Measurements from ENCODE around the gene ADAMTS6. TPM values are rescaled to one million over a fixed set of nuclear protein-coding genes. Genes with fewer than 3 reads are reported as not detected.

Gene ADAMTS6
- total and polyA plus RNA-seq, 2 experiments from 2014 or later: 0.78 to 2.0 TPM

DNA sequence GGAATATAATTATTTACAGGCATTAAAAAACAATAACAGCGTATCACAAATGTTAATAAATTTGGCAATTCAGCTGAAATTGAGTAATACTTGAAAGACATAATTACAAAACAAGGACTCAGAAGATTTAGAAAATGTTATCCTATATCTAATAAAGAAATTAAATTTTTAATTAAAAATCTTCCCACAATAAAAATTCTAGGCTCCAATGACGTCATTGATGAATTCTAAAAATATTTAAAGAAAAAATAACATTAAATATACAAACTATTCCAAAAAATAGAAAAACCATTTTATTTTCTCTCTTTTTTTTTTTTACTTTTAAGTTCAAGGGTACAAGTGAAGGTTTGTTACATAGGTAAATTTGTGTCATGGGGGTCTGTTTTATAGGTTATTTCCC lies 161.5 kb downstream of the ADAMTS6 start:
- no peaks in the 10 kb centered on the region for H3K4me1 Mint-ChIP-seq
- no peak overlapping the region for H3K4me3 ChIP-seq
- no peaks in the 10 kb centered on the region for H3K4me1 ChIP-seq (ENCODE audit: insufficient read depth)
- H3K36me3 Mint-ChIP-seq (ENCODE audit: low read depth): no peaks in the 10 kb centered on the region
- H3K4me2 ChIP-seq: no peak overlapping the region
- ATAC-seq (no peak), DNase-seq (ENCODE audit: low spot score) (no peak)
- TF ChIP-seq POLR2AphosphoS5 (IDR thresholded peaks at IDR 0.05; ENCODE audit: low read depth) (no peak), EZH2phosphoT487 (IDR thresholded peaks at IDR 0.05; ENCODE audit: unreplicated experiment) (no peak), EZH2 (IDR thresholded peaks at IDR 0.05; ENCODE audit: low read depth, unreplicated experiment) (no peak)
- TF ChIP-seq, protein P1, sequence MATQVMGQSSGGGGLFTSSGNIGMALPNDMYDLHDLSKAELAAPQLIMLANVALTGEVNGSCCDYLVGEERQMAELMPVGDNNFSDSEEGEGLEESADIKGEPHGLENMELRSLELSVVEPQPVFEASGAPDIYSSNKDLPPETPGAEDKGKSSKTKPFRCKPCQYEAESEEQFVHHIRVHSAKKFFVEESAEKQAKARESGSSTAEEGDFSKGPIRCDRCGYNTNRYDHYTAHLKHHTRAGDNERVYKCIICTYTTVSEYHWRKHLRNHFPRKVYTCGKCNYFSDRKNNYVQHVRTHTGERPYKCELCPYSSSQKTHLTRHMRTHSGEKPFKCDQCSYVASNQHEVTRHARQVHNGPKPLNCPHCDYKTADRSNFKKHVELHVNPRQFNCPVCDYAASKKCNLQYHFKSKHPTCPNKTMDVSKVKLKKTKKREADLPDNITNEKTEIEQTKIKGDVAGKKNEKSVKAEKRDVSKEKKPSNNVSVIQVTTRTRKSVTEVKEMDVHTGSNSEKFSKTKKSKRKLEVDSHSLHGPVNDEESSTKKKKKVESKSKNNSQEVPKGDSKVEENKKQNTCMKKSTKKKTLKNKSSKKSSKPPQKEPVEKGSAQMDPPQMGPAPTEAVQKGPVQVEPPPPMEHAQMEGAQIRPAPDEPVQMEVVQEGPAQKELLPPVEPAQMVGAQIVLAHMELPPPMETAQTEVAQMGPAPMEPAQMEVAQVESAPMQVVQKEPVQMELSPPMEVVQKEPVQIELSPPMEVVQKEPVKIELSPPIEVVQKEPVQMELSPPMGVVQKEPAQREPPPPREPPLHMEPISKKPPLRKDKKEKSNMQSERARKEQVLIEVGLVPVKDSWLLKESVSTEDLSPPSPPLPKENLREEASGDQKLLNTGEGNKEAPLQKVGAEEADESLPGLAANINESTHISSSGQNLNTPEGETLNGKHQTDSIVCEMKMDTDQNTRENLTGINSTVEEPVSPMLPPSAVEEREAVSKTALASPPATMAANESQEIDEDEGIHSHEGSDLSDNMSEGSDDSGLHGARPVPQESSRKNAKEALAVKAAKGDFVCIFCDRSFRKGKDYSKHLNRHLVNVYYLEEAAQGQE (IDR thresholded peaks at IDR 0.05; ENCODE audit: unreplicated experiment): no peak
- TF ChIP-seq, protein P2, sequence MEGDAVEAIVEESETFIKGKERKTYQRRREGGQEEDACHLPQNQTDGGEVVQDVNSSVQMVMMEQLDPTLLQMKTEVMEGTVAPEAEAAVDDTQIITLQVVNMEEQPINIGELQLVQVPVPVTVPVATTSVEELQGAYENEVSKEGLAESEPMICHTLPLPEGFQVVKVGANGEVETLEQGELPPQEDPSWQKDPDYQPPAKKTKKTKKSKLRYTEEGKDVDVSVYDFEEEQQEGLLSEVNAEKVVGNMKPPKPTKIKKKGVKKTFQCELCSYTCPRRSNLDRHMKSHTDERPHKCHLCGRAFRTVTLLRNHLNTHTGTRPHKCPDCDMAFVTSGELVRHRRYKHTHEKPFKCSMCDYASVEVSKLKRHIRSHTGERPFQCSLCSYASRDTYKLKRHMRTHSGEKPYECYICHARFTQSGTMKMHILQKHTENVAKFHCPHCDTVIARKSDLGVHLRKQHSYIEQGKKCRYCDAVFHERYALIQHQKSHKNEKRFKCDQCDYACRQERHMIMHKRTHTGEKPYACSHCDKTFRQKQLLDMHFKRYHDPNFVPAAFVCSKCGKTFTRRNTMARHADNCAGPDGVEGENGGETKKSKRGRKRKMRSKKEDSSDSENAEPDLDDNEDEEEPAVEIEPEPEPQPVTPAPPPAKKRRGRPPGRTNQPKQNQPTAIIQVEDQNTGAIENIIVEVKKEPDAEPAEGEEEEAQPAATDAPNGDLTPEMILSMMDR (conservative IDR thresholded peaks at IDR 0.05; ENCODE audit: low read depth in 2 of 2): no peak
- no peaks in the 10 kb centered on the region for H3F3A ChIP-seq (replicated peaks; ENCODE audit: low read depth)
- no peak overlapping the region for H3K27ac ChIP-seq (ENCODE audit: low read depth)
- no peak overlapping the region for H3K4me3 Mint-ChIP-seq
- H3K27ac Mint-ChIP-seq: no peak overlapping the region
- no peaks in the 10 kb centered on the region for H3K27me3 Mint-ChIP-seq (ENCODE audit: insufficient read depth, low read depth, poor library complexity)
- H3K9me2 ChIP-seq (ENCODE audit: insufficient read depth): peaks cover 4% of the 10 kb centered on the region
- H2AFZ ChIP-seq: no peak overlapping the region
- H3K27me3 ChIP-seq (ENCODE audit: insufficient read depth): no peaks in the 10 kb centered on the region
- H3K9me3 Mint-ChIP-seq: no peaks in the 10 kb centered on the region; the same call in 2 of the 3 replicates
- H3K79me2 ChIP-seq (replicated peaks; ENCODE audit: insufficient read depth): no peaks in the 10 kb centered on the region
- H4K20me1 ChIP-seq (replicated peaks; ENCODE audit: insufficient read depth): no peaks in the 10 kb centered on the region
- H3K36me3 ChIP-seq (ENCODE audit: insufficient read depth): 0 out of 2 replicates have a peak, but pooled peaks cover 3% of the 10 kb centered on the region

DNA sequence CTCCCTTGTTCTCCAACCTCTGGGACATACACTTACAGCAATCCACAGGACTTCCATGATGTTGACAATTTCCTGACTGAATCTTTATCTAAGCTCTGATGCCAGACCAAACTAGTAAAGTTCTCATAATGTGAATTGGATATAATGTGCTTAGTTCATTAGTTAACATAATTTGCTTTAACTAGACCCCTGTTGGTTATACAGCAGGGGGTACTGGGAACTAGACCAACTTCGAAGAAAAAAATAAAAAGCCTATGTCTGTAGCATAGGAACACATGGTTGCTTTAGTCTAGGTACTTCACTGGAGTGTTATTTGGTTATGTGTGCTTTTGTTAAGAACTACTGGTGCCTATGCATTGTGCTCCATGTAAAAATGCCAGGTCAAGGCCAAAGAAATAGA lies 173.8 kb downstream of the ADAMTS6 start:
- TF ChIP-seq EZH2phosphoT487 (IDR thresholded peaks at IDR 0.05; ENCODE audit: unreplicated experiment) (no peak), CREB1 (CRISPR knock-in tag; IDR thresholded peaks at IDR 0.05; ENCODE audit: low read depth) (no peak), ZNF114 (CRISPR knock-in tag; IDR thresholded peaks at IDR 0.05) (no peak), EZH2 (IDR thresholded peaks at IDR 0.05; ENCODE audit: low read depth, unreplicated experiment) (no peak), ZNF331 (CRISPR knock-in tag; IDR thresholded peaks at IDR 0.05; ENCODE audit: low read depth) (no peak)
- TF ChIP-seq, protein P1 (IDR thresholded peaks at IDR 0.05; ENCODE audit: unreplicated experiment): no peak
- TF ChIP-seq, protein P3, sequence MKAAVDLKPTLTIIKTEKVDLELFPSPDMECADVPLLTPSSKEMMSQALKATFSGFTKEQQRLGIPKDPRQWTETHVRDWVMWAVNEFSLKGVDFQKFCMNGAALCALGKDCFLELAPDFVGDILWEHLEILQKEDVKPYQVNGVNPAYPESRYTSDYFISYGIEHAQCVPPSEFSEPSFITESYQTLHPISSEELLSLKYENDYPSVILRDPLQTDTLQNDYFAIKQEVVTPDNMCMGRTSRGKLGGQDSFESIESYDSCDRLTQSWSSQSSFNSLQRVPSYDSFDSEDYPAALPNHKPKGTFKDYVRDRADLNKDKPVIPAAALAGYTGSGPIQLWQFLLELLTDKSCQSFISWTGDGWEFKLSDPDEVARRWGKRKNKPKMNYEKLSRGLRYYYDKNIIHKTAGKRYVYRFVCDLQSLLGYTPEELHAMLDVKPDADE (IDR thresholded peaks at IDR 0.05): no peak
- Mint-ChIP-seq H3K27ac (no peak overlapping the region), H3K4me3 (no peak overlapping the region), H3K36me3 (ENCODE audit: low read depth) (peaks cover 11% of the 10 kb centered on the region; the same call in 2 of the 3 replicates), H3K4me1 (peaks cover 2% of the 10 kb centered on the region; the same call in 1 of the 3 replicates), H3K27me3 (ENCODE audit: insufficient read depth, low read depth, poor library complexity) (peaks cover 4% of the 10 kb centered on the region), H3K9me3 (peaks cover 12% of the 10 kb centered on the region)
- Histone ChIP-seq H3K4me1 (ENCODE audit: insufficient read depth) (no peaks in the 10 kb centered on the region), H3K27ac (ENCODE audit: low read depth) (no peak overlapping the region), H2AFZ (no peak overlapping the region), H3K27me3 (ENCODE audit: insufficient read depth) (no peaks in the 10 kb centered on the region), H3K9me2 (ENCODE audit: insufficient read depth) (no peaks in the 10 kb centered on the region; the same call in 1 of the 2 replicates), H4K20me1 (replicated peaks; ENCODE audit: insufficient read depth) (no peaks in the 10 kb centered on the region), H3F3A (replicated peaks; ENCODE audit: low read depth) (no peaks in the 10 kb centered on the region), H3K36me3 (ENCODE audit: insufficient read depth) (no peaks in the 10 kb centered on the region), H3K4me3 (no peak overlapping the region), H3K4me2 (no peak overlapping the region), H3K79me2 (replicated peaks; ENCODE audit: insufficient read depth) (no peaks in the 10 kb centered on the region)
- ATAC-seq (no peak), DNase-seq (ENCODE audit: low spot score) (no peak)

Data from GM23338 (cell line).